ENCODE data around the gene TTC28.

DNA sequence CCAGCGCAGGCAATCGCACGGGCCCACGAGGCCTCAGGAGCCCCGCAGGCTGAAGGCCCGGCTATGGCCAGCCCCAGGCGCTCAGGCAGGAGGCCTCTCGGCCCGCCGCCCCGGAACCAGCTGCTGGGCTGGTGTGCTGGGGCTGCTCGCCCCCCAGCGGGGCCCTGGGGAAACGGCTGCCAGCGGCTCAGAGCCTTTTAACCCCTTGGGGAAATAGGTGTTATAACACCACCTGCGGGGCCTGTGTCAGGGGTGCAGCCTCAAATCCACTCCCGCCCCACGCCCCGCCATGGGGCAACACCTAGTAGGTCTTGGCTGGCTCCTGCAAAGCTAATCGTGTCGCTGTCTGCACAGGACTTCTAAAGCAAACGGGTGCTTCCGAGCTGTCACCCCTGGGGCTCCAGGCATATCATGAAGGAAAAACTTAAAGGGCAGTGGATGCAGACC, 237.4 kb downstream of the TTC28 start:
- TF ChIP-seq POLR2AphosphoS5 (IDR thresholded peaks at IDR 0.05; ENCODE audit: insufficient read depth, low read depth, low read length) (peak; percentile 28), POLR2A (IDR thresholded peaks at IDR 0.05; ENCODE audit: low read depth, low read length) (no peak), EZH2 (IDR thresholded peaks at IDR 0.05; ENCODE audit: borderline replicate concordance, low read depth, low read length, severe bottlenecking) (no peak)
- TF ChIP-seq, protein P1, sequence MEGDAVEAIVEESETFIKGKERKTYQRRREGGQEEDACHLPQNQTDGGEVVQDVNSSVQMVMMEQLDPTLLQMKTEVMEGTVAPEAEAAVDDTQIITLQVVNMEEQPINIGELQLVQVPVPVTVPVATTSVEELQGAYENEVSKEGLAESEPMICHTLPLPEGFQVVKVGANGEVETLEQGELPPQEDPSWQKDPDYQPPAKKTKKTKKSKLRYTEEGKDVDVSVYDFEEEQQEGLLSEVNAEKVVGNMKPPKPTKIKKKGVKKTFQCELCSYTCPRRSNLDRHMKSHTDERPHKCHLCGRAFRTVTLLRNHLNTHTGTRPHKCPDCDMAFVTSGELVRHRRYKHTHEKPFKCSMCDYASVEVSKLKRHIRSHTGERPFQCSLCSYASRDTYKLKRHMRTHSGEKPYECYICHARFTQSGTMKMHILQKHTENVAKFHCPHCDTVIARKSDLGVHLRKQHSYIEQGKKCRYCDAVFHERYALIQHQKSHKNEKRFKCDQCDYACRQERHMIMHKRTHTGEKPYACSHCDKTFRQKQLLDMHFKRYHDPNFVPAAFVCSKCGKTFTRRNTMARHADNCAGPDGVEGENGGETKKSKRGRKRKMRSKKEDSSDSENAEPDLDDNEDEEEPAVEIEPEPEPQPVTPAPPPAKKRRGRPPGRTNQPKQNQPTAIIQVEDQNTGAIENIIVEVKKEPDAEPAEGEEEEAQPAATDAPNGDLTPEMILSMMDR (IDR thresholded peaks at IDR 0.05; ENCODE audit: extremely low read depth in 1 of 2, insufficient read depth in 1 of 2, low read depth in 1 of 2, low read length in 2 of 2), result peak; percentile 62 to 78

Measured in endothelial cell of umbilical vein (primary cell).